GM21381 (cell line): Measurements from ENCODE around the gene ENDOU.

Experiments used
- ATAC-seq: cut with Tn5 transposase; IDR thresholded peaks from one replicate; pipeline ENCODE4 v1.9.1; 2021; ENCODE audit warnings: mild to moderate bottlenecking, moderate library complexity; ENCODE audit not compliant: unreplicated experiment

Gene ENDOU

GRCh38 chr12:47757840-47758583, 32.7 kb upstream of the ENDOU start:
- no peak for ATAC-seq

- no peak for ATAC-seq
Observed at GRCh38 chr12:47757364-47757839, 32.1 kb upstream of the ENDOU start.

GRCh38 chr12:47755655-47756562, 30.6 kb upstream of the ENDOU start:
- peak; percentile 56 for ATAC-seq

GRCh38 chr12:47754881-47755280, 29.6 kb upstream of the ENDOU start:
- ATAC-seq: peak; percentile 20

- no peak for ATAC-seq
Observed at GRCh38 chr12:47754126-47754525, 28.8 kb upstream of the ENDOU start.

- no peak for ATAC-seq
Observed at GRCh38 chr12:47753021-47754001, 28.0 kb upstream of the ENDOU start.

- no peak for ATAC-seq
Observed at GRCh38 chr12:47752552-47752951, 27.3 kb upstream of the ENDOU start.

GRCh38 chr12:47752121-47752520, 26.8 kb upstream of the ENDOU start:
- no peak for ATAC-seq

- no peak for ATAC-seq
Observed at GRCh38 chr12:47751561-47751960, 26.3 kb upstream of the ENDOU start.

- ATAC-seq: no peak
Observed at GRCh38 chr12:47750916-47751470, 25.7 kb upstream of the ENDOU start.

- ATAC-seq: no peak
Observed at GRCh38 chr12:47750229-47750798, 25.0 kb upstream of the ENDOU start.

- no peak for ATAC-seq
Observed at GRCh38 chr12:47748899-47749298, 23.6 kb upstream of the ENDOU start.

GRCh38 chr12:47748507-47748828, 23.2 kb upstream of the ENDOU start:
- no peak for ATAC-seq

GRCh38 chr12:47747596-47748506, 22.6 kb upstream of the ENDOU start:
- no peak for ATAC-seq

GRCh38 chr12:47747126-47747525, 21.8 kb upstream of the ENDOU start:
- no peak for ATAC-seq

- no peak for ATAC-seq
Observed at GRCh38 chr12:47746523-47746922, 21.2 kb upstream of the ENDOU start.

GRCh38 chr12:47746073-47746472, 20.8 kb upstream of the ENDOU start:
- ATAC-seq: no peak

GRCh38 chr12:47745485-47746041, 20.3 kb upstream of the ENDOU start:
- no peak for ATAC-seq
